Gastrocnemius medialis (tissue), 4 donors: ENCODE measurements around the gene PSMC5.

ENCODE experiments used
- CTCF ChIP-seq, 5 experiments: fragments of 450-650 bp in 3 of 5; fragments of 200-600 bp in 2 of 5; sonication (generic) in 2 of 5; IDR thresholded peaks in 4 of 5; conservative IDR thresholded peaks in 1 of 5; 1 replicate in 4 of 5; 2 replicates in 1 of 5; pipeline ENCODE4 v1.5.1; 2016 to 2019; ENCODE audit warnings: antibody characterized with exemption in 5 of 5, mild to moderate bottlenecking in 3 of 5, moderate library complexity in 3 of 5
- POLR2A ChIP-seq, 2 donors: fragments of 450-650 bp; IDR thresholded peaks; one replicate each; pipeline ENCODE4 v1.6.1; 2017; ENCODE audit warnings: antibody characterized with exemption in 2 of 2, mild to moderate bottlenecking in 2 of 2, moderate library complexity in 2 of 2

- no peak for TF ChIP-seq CTCF (IDR thresholded peaks at IDR 0.05 in 4 of 5, conservative IDR thresholded peaks at IDR 0.05 in 1 of 5)
- TF ChIP-seq POLR2A (IDR thresholded peaks at IDR 0.05): no peak
Observed at GRCh38 chr17:63804328-63804727, 22.9 kb upstream of the PSMC5 start.
